ENCODE data around the gene SLC22A1. TPM values are rescaled to one million over a fixed set of nuclear protein-coding genes. Genes with fewer than 3 reads are reported as not detected.

The SLC22A1 gene
- total RNA-seq, 4 donors from 2014 or later, result 1.4 to 2.6 (median 1.5) TPM

DNA sequence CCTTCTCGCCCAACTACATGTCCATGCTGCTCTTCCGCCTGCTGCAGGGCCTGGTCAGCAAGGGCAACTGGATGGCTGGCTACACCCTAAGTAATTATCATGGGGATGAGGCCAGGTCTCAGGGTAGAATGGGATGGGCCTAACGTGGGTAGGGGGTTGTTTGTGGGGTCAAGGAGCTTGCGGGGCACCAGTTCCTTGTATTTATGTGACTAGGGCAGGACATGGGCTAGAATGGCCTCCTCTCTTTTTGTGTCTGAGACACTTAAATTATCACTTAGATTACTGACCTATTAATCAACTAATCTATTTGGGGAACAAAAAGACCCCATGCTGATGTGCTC, 10.7 kb downstream of the SLC22A1 start:
- TF ChIP-seq, protein P1, sequence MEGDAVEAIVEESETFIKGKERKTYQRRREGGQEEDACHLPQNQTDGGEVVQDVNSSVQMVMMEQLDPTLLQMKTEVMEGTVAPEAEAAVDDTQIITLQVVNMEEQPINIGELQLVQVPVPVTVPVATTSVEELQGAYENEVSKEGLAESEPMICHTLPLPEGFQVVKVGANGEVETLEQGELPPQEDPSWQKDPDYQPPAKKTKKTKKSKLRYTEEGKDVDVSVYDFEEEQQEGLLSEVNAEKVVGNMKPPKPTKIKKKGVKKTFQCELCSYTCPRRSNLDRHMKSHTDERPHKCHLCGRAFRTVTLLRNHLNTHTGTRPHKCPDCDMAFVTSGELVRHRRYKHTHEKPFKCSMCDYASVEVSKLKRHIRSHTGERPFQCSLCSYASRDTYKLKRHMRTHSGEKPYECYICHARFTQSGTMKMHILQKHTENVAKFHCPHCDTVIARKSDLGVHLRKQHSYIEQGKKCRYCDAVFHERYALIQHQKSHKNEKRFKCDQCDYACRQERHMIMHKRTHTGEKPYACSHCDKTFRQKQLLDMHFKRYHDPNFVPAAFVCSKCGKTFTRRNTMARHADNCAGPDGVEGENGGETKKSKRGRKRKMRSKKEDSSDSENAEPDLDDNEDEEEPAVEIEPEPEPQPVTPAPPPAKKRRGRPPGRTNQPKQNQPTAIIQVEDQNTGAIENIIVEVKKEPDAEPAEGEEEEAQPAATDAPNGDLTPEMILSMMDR (IDR thresholded peaks at IDR 0.05; ENCODE audit: low read depth), result no peak

DNA sequence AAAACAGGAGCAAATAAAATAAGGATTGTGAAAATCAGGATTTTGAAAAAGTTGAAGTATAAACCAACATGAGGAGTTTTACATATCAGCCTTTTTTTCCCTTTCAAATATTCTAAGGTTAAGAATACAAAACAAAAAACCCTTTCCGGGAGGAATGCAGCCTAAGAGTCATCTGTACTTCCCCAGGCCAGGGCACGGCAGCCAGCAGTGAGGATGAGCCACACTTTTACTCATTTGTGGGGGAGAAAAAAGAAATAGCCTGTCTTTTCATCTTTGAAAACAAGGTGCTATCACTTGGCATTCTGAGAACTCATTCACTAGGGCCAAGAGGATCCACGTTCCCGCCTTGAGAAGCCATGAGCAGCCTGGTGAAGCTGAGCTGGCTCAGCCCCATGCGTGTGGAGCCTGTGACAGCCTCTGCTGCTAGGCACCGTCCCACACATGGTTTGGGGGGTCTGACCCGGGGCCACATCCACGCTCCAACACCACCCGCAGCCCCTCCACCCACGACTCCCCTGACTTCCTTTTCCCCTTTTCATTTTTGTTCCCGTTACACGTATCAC, 11.2 kb downstream of the SLC22A1 start:
- TF ChIP-seq, protein P1 (IDR thresholded peaks at IDR 0.05; ENCODE audit: low read depth), result no peak

DNA sequence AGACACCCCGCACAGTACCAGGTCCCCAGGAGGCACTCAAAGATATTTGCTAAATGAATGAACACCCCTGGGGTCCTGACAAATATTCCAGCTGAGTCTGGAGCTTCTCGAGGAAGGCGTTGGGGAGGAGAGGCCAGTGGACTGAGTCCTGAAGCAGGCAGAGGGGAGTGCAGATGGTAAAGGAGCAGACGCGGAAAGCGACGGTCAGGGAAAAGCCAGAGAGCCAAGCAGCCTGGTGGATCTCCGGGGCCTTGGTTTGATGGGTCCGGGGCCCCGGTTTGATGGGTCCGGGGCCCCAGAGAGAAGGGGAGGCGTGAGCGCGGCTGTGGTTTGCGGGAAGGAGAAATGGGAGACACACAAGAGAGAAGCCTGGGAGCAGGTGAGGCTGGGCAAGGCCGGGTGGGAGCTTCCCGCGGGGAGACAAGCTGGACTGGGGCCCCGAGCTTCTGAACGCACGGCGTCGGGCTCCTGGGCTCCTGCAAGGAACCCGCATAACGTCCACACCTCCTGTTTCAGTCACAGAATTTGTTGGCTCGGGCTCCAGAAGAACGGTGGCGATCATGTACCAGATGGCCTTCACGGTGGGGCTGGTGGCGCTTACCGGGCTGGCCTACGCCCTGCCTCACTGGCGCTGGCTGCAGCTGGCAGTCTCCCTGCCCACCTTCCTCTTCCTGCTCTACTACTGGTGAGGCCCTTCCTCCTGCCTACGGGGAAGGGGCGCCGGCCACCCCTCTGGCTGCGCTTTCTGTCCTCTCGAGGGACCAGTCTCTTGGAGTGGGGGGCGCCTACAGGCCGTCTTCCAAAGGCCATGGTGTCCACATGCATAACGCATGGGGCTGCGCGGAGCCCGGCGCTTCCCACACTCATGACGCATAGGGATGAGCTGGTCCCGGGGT, 12.1 kb downstream of the SLC22A1 start:
- TF ChIP-seq, protein P1 (IDR thresholded peaks at IDR 0.05; ENCODE audit: low read depth), result no peak

DNA sequence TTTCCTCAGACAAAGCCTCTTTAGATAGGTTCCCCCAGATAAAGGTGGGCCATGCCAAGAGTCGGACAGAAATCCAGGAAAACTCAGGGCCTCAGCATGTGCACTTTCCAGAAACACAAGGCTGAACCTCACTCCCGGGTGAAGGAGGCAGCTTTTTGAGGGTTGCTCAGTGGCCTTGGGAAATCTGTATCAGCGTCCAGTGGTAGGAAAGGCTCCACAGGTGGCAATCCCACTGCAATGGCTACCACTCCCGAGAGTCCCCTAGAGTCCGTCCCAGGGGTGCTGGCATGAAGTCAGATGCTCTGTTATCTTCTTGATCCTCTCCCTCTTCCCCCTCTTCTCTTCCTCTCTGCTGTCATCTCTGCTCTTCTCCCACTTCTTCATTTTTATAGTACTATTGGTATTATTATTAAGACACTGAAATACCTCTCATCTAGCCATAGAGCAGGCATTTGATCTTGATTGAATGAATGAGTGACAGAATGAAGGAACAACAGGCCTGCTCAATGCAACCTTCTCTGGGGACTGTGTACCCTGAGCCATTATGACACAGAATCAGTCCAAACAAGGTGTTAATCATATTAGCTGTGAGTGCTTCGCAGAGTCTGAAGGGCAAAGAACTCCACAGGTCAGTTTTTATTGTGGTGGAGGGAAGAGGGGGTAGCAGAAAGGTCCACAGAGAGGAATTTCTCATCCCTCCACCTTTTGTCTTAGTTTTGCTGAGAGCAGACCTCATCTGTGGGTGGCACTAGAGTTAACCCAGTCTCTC, 13.3 kb downstream of the SLC22A1 start:
- TF ChIP-seq, protein P1 (IDR thresholded peaks at IDR 0.05; ENCODE audit: low read depth), result no peak

DNA sequence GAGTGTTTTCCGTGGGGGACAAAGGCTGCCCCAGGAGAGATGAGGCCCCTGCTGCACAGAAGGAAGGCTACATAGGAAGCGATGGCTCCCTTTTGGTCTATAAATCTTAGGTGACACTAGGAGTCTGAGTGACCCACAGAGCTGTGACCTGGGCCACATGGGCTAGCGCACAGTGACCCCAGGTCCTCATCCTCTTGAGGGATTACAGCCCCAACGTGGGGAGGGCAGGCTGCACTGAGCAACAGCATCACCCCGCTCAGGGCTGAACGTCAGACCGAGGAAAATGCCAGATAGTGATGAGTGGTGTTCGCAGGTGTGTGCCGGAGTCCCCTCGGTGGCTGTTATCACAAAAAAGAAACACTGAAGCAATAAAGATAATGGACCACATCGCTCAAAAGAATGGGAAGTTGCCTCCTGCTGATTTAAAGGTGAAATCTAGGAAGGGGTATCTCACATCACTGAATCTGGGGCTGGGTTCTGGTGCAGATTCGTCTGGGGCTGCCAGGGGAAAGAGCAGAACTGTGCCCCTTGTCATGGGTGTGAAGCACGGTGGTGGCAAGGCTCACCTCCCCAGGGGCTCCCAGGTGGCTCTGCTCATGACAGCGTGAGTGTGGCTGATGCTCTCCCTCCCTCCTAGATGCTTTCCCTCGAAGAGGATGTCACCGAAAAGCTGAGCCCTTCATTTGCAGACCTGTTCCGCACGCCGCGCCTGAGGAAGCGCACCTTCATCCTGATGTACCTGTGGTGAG, 14.5 kb downstream of the SLC22A1 start:
- TF ChIP-seq, protein P1 (IDR thresholded peaks at IDR 0.05; ENCODE audit: low read depth), result no peak

DNA sequence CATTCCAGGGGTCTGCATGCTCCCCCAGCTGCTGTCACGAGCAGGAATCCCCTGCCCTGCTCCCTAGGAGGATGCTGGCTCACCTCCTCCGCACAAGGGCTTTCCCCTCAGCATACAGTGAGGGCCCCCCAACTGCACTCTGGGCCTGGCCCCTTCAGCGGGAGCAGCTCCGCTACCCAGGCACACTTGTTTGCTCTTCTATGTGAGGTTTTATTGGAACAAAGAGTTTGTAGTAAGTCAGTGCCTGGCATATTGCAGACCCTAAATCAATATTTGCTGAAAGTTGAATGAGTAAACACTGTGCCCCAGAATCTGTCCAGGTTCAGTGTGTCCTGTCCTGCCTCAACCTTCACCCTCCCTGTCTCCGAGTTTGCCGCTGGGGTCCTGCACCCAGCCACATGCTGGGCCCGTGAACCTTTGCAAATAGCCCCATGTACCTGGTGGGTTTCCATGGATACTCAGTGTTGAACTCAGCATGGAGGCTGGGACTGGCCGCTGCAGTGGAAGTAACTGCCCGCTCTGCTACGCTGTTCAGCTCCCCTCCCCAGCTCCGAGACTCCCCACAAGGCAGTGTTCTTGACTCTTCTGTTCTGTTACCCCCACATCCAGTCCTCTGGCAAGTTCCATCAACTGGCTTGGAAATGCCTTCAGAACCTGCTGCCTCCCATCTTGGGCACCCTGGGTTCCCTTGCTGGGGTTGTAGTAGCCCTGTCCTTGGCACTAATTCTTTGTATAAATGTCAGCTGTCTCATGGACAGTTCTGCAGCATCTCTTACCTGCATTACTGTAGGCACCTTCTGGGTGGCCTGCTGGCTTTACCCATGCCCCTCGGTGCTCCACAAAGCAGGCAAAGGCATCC, 15.7 kb downstream of the SLC22A1 start:
- TF ChIP-seq, protein P1 (IDR thresholded peaks at IDR 0.05; ENCODE audit: low read depth), result no peak
